ENCODE data around the gene FLVCR1.
A peak's percentile ranks its signal among the peaks of the same experiment; 100 is the strongest.

FLVCR1 gene

GRCh38 chr1:212820969-212821368, 37.1 kb upstream of the FLVCR1 start:
- no peak overlapping the region for H2BK5ac ChIP-seq (ENCODE audit: low read depth, low read length, poor library complexity, severe bottlenecking)
- no peak overlapping the region for H3K4me3 ChIP-seq (ENCODE audit: insufficient read depth in 1 of 2, low read depth in 1 of 2, low read length in 2 of 2)
- no peaks in the 10 kb centered on the region for H3K27me3 ChIP-seq (ENCODE audit: control insufficient read depth in 1 of 2, insufficient read depth in 1 of 2, low read length in 2 of 2)
- no peak overlapping the region for H3K18ac ChIP-seq (ENCODE audit: low read depth in 1 of 2, low read length in 2 of 2)
- H4K8ac ChIP-seq (ENCODE audit: low read length) = no peak overlapping the region
- H2BK12ac ChIP-seq (ENCODE audit: low read length in 2 of 2) = no peak overlapping the region
- no peak overlapping the region for H3K4ac ChIP-seq (ENCODE audit: low read depth in 1 of 2, low read length in 2 of 2)
- H2BK15ac ChIP-seq (ENCODE audit: low read depth, poor library complexity, severe bottlenecking) = no peak overlapping the region
- H2AK5ac ChIP-seq (ENCODE audit: low read length, severe bottlenecking) = no peak overlapping the region
- H3K4me2 ChIP-seq (ENCODE audit: low read length, poor library complexity, severe bottlenecking) = no peak overlapping the region
- H3K4me1 ChIP-seq (ENCODE audit: control insufficient read depth, insufficient read depth, low read depth, low read length) = no peaks in the 10 kb centered on the region
- H3K14ac ChIP-seq (ENCODE audit: low read length in 2 of 2) = no peak overlapping the region
- 100% methylated on average over 1 of the region's 2 CpGs for WGBS
- H3K23ac ChIP-seq (ENCODE audit: low read length in 2 of 2) = no peak overlapping the region
- no peak overlapping the region for H2BK120ac ChIP-seq (ENCODE audit: low read depth, low read length)
- no peak overlapping the region for H3K9ac ChIP-seq (ENCODE audit: low read length)
- no peak overlapping the region for H3K27ac ChIP-seq (ENCODE audit: low read length, poor library complexity, severe bottlenecking)
- no peak for DNase-seq
- H2AFZ ChIP-seq (ENCODE audit: low read depth, low read length) = no peak overlapping the region
- H4K91ac ChIP-seq (ENCODE audit: low read length) = no peak overlapping the region
- no peaks in the 10 kb centered on the region for H3K36me3 ChIP-seq (ENCODE audit: control insufficient read depth in 1 of 2, insufficient read depth in 2 of 2, low read depth in 1 of 2, low read length in 2 of 2)
- H3K79me1 ChIP-seq (replicated peaks; ENCODE audit: low read length, poor library complexity, severe bottlenecking) = no peaks in the 10 kb centered on the region
- H3K9me3 ChIP-seq (ENCODE audit: control insufficient read depth, low read length) = peaks cover 11% of the 10 kb centered on the region

- Histone ChIP-seq H3K4me1 (ENCODE audit: control insufficient read depth, insufficient read depth, low read depth, low read length) (no peaks in the 10 kb centered on the region), H3K4ac (ENCODE audit: low read depth in 1 of 2, low read length in 2 of 2) (no peak overlapping the region), H3K36me3 (ENCODE audit: control insufficient read depth in 1 of 2, insufficient read depth in 2 of 2, low read depth in 1 of 2, low read length in 2 of 2) (no peaks in the 10 kb centered on the region), H2BK15ac (ENCODE audit: low read depth, poor library complexity, severe bottlenecking) (no peak overlapping the region), H3K79me1 (replicated peaks; ENCODE audit: low read length, poor library complexity, severe bottlenecking) (no peaks in the 10 kb centered on the region), H3K4me3 (ENCODE audit: insufficient read depth in 1 of 2, low read depth in 1 of 2, low read length in 2 of 2) (no peak overlapping the region), H3K23ac (ENCODE audit: low read length in 2 of 2) (no peak overlapping the region), H2BK5ac (ENCODE audit: low read depth, low read length, poor library complexity, severe bottlenecking) (no peak overlapping the region), H3K27me3 (ENCODE audit: control insufficient read depth in 1 of 2, insufficient read depth in 1 of 2, low read length in 2 of 2) (no peaks in the 10 kb centered on the region), H3K4me2 (ENCODE audit: low read length, poor library complexity, severe bottlenecking) (no peak overlapping the region), H3K9me3 (ENCODE audit: control insufficient read depth, low read length) (peaks cover 16% of the 10 kb centered on the region), H3K18ac (ENCODE audit: low read depth in 1 of 2, low read length in 2 of 2) (no peak overlapping the region), H2AK5ac (ENCODE audit: low read length, severe bottlenecking) (no peak overlapping the region), H3K27ac (ENCODE audit: low read length, poor library complexity, severe bottlenecking) (no peak overlapping the region), H3K9ac (ENCODE audit: low read length) (no peak overlapping the region), H2AFZ (ENCODE audit: low read depth, low read length) (no peak overlapping the region), H3K14ac (ENCODE audit: low read length in 2 of 2) (no peak overlapping the region), H2BK12ac (ENCODE audit: low read length in 2 of 2) (no peak overlapping the region), H4K8ac (ENCODE audit: low read length) (no peak overlapping the region), H2BK120ac (ENCODE audit: low read depth, low read length) (no peak overlapping the region), H4K91ac (ENCODE audit: low read length) (no peak overlapping the region)
- 90% methylated on average over 3 of the region's 3 CpGs for WGBS
- DNase-seq = no peak
These were observed 35.1 kb upstream of the FLVCR1 start for GRCh38 chr1:212822956-212823355.

- Histone ChIP-seq H3K18ac (ENCODE audit: low read depth in 1 of 2, low read length in 2 of 2) (no peak overlapping the region), H3K23ac (ENCODE audit: low read length in 2 of 2) (no peak overlapping the region), H3K27me3 (ENCODE audit: control insufficient read depth in 1 of 2, insufficient read depth in 1 of 2, low read length in 2 of 2) (no peaks in the 10 kb centered on the region), H3K9ac (ENCODE audit: low read length) (no peak overlapping the region), H3K4me3 (ENCODE audit: insufficient read depth in 1 of 2, low read depth in 1 of 2, low read length in 2 of 2) (no peak overlapping the region), H4K91ac (ENCODE audit: low read length) (no peak overlapping the region), H3K4ac (ENCODE audit: low read depth in 1 of 2, low read length in 2 of 2) (no peak overlapping the region), H2BK5ac (ENCODE audit: low read depth, low read length, poor library complexity, severe bottlenecking) (no peak overlapping the region), H3K4me1 (ENCODE audit: control insufficient read depth, insufficient read depth, low read depth, low read length) (no peaks in the 10 kb centered on the region), H3K27ac (ENCODE audit: low read length, poor library complexity, severe bottlenecking) (no peak overlapping the region), H2AFZ (ENCODE audit: low read depth, low read length) (no peak overlapping the region), H2BK120ac (ENCODE audit: low read depth, low read length) (no peak overlapping the region), H2AK5ac (ENCODE audit: low read length, severe bottlenecking) (no peak overlapping the region), H3K4me2 (ENCODE audit: low read length, poor library complexity, severe bottlenecking) (no peak overlapping the region), H2BK15ac (ENCODE audit: low read depth, poor library complexity, severe bottlenecking) (no peak overlapping the region), H3K14ac (ENCODE audit: low read length in 2 of 2) (no peak overlapping the region), H3K9me3 (ENCODE audit: control insufficient read depth, low read length) (peaks cover 16% of the 10 kb centered on the region), H3K79me1 (replicated peaks; ENCODE audit: low read length, poor library complexity, severe bottlenecking) (no peaks in the 10 kb centered on the region), H2BK12ac (ENCODE audit: low read length in 2 of 2) (no peak overlapping the region), H3K36me3 (ENCODE audit: control insufficient read depth in 1 of 2, insufficient read depth in 2 of 2, low read depth in 1 of 2, low read length in 2 of 2) (no peaks in the 10 kb centered on the region), H4K8ac (ENCODE audit: low read length) (no peak overlapping the region)
- no peak for DNase-seq
- WGBS = 93% methylated on average over 16 of the region's 16 CpGs
These were observed 33.9 kb upstream of the FLVCR1 start for GRCh38 chr1:212824201-212824600.

- H3K36me3 ChIP-seq (ENCODE audit: control insufficient read depth in 1 of 2, insufficient read depth in 2 of 2, low read depth in 1 of 2, low read length in 2 of 2) = no peaks in the 10 kb centered on the region
- H3K27ac ChIP-seq (ENCODE audit: low read length, poor library complexity, severe bottlenecking) = no peak overlapping the region
- no peak overlapping the region for H3K23ac ChIP-seq (ENCODE audit: low read length in 2 of 2)
- H3K4ac ChIP-seq (ENCODE audit: low read depth in 1 of 2, low read length in 2 of 2) = no peak overlapping the region
- H4K91ac ChIP-seq (ENCODE audit: low read length) = no peak overlapping the region
- DNase-seq = no peak
- H3K4me1 ChIP-seq (ENCODE audit: control insufficient read depth, insufficient read depth, low read depth, low read length) = no peaks in the 10 kb centered on the region
- H3K4me2 ChIP-seq (ENCODE audit: low read length, poor library complexity, severe bottlenecking) = no peak overlapping the region
- no peak overlapping the region for H3K9ac ChIP-seq (ENCODE audit: low read length)
- no peak overlapping the region for H4K8ac ChIP-seq (ENCODE audit: low read length)
- no peak overlapping the region for H2BK12ac ChIP-seq (ENCODE audit: low read length in 2 of 2)
- no peak overlapping the region for H3K18ac ChIP-seq (ENCODE audit: low read depth in 1 of 2, low read length in 2 of 2)
- no peaks in the 10 kb centered on the region for H3K27me3 ChIP-seq (ENCODE audit: control insufficient read depth in 1 of 2, insufficient read depth in 1 of 2, low read length in 2 of 2)
- H2AFZ ChIP-seq (ENCODE audit: low read depth, low read length) = no peak overlapping the region
- no peak overlapping the region for H2AK5ac ChIP-seq (ENCODE audit: low read length, severe bottlenecking)
- H3K14ac ChIP-seq (ENCODE audit: low read length in 2 of 2) = no peak overlapping the region
- WGBS = 93% methylated on average over 6 of the region's 6 CpGs
- H2BK120ac ChIP-seq (ENCODE audit: low read depth, low read length) = no peak overlapping the region
- no peak overlapping the region for H2BK5ac ChIP-seq (ENCODE audit: low read depth, low read length, poor library complexity, severe bottlenecking)
- H3K4me3 ChIP-seq (ENCODE audit: insufficient read depth in 1 of 2, low read depth in 1 of 2, low read length in 2 of 2) = peak overlapping the region in 1 of 2 experiments; percentile 18
- H2BK15ac ChIP-seq (ENCODE audit: low read depth, poor library complexity, severe bottlenecking) = no peak overlapping the region
- peaks cover 16% of the 10 kb centered on the region for H3K9me3 ChIP-seq (ENCODE audit: control insufficient read depth, low read length)
- H3K79me1 ChIP-seq (replicated peaks; ENCODE audit: low read length, poor library complexity, severe bottlenecking) = no peaks in the 10 kb centered on the region
These were observed 32.1 kb upstream of the FLVCR1 start for GRCh38 chr1:212825798-212826452.

Data from mesenchymal stem cell (in vitro differentiated cells and primary cell).